Body of pancreas (tissue), 4 donors: ENCODE results near the gene LAMA2. TPM values are rescaled to one million over a fixed set of nuclear protein-coding genes. Genes with fewer than 3 reads are reported as not detected.

Experiments used
- ATAC-seq: fragments of 150-250 bp; one replicate; pipeline ENCODE4 v1.9.1; 2016
- DNase-seq, 4 donors: peaks; one replicate each; pipeline ENCODE4 v3.0.0-alpha.2; 2019
- H3K27ac ChIP-seq, 4 donors: fragments of 200-600 bp; sonication (generic); 1 replicate in 3 of 4; 2 replicates in 1 of 4; pipeline versions ENCODE4 v1.5.1 to v1.6.1; 2016 to 2019; ENCODE audit warnings: mild to moderate bottlenecking in 1 of 4, mixed read lengths in 1 of 4, moderate library complexity in 1 of 4
- H3K27me3 ChIP-seq, 2 donors: fragments of 200-600 bp; sonication (generic); one replicate each; pipeline ENCODE4 v1.6.0; 2016; ENCODE audit warnings: mild to moderate bottlenecking in 1 of 2
- H3K36me3 ChIP-seq, 2 donors: fragments of 200-600 bp; sonication (generic); replicated peaks in 1 of 2; 2 replicates each; pipeline ENCODE4 v1.5.1; 2016; ENCODE audit warnings: low read depth in 2 of 2; ENCODE audit not compliant: insufficient read depth in 1 of 2
- H3K4me1 ChIP-seq: fragments of 200-600 bp; sonication (generic); one replicate; pipeline ENCODE4 v1.6.0; 2016
- H3K4me3 ChIP-seq, 2 donors: fragments of 200-600 bp; sonication (generic); 1 replicate in 1 of 2; 2 replicates in 1 of 2; pipeline ENCODE4 v1.5.1; 2016 to 2019
- H3K9me3 ChIP-seq, 3 donors: fragments of 200-600 bp; sonication (generic); 1 replicate in 2 of 3; 2 replicates in 1 of 3; pipeline ENCODE4 v1.5.1; 2016
- CTCF ChIP-seq, 7 experiments: fragments of 450-650 bp in 4 of 7; fragments of 200-600 bp in 3 of 7; sonication (generic) in 3 of 7; IDR thresholded peaks; one replicate each; pipeline ENCODE4 v1.5.1; 2016 to 2019; ENCODE audit warnings: antibody characterized with exemption in 7 of 7
- POLR2A ChIP-seq, 3 donors: fragments of 450-650 bp; IDR thresholded peaks; one replicate each; pipeline ENCODE4 v1.6.1; 2016; ENCODE audit warnings: antibody characterized with exemption in 3 of 3, mild to moderate bottlenecking in 2 of 3
- WGBS, 2 donors: methylation state at CpG; one replicate each; pipeline ENCODE4 v1.1.5; 2017; 5-methylcytosine and 5-hydroxymethylcytosine counted together
- intact Hi-C: fragments of 100-400 bp; cut with DNase I; formaldehyde crosslinking; loops from one replicate; pipeline ENCODE4 v1.15.1; 2023
- total RNA-seq, 2 donors: library from RNA; depleted of rRNA; stranded (reverse); fragments of >200 nt; gene quantifications; one replicate each; pipeline ENCODE4 v1.1.0, GENCODE V29; 2016

The LAMA2 gene
- total RNA-seq, 2 donors from 2014 or later: 43.3 to 54.7 TPM

GRCh38 chr6:129544892-129545612 lies 662.1 kb downstream of the LAMA2 start:
- TF ChIP-seq CTCF (IDR thresholded peaks at IDR 0.05): no peak
- intact Hi-C loops: no loop called here

GRCh38 chr6:129546702-129547101 lies 663.8 kb downstream of the LAMA2 start:
- no peak overlapping the region for H3K27ac ChIP-seq
- no peaks in the 10 kb centered on the region for H3K36me3 ChIP-seq
- DNase-seq (no peak), ATAC-seq (no peak)
- H3K4me1 ChIP-seq: no peaks in the 10 kb centered on the region
- no peaks in the 10 kb centered on the region for H3K27me3 ChIP-seq
- WGBS, 2 donors: 81 to 82% methylated on average over 4 of the region's 4 CpGs
- H3K4me3 ChIP-seq: no peak overlapping the region
- intact Hi-C loops: no loop called here
- TF ChIP-seq CTCF (IDR thresholded peaks at IDR 0.05) (no peak), POLR2A (IDR thresholded peaks at IDR 0.05) (no peak)
- no peaks in the 10 kb centered on the region for H3K9me3 ChIP-seq

More at GRCh38 chr6:129544892-129545612, 662.1 kb downstream of the LAMA2 start:
- H3K27ac ChIP-seq: no peak overlapping the region
- 91 to 96% methylated on average over 8 of the region's 8 CpGs for WGBS, 2 donors
- ATAC-seq (no peak), DNase-seq (no peak)
- no peaks in the 10 kb centered on the region for H3K36me3 ChIP-seq
- no peak overlapping the region for H3K4me3 ChIP-seq
- no peaks in the 10 kb centered on the region for H3K27me3 ChIP-seq
- no peaks in the 10 kb centered on the region for H3K9me3 ChIP-seq
- no peaks in the 10 kb centered on the region for H3K4me1 ChIP-seq

- Histone ChIP-seq H3K27ac (no peak overlapping the region), H3K4me1 (no peaks in the 10 kb centered on the region), H3K4me3 (no peak overlapping the region), H3K27me3 (no peaks in the 10 kb centered on the region), H3K9me3 (no peaks in the 10 kb centered on the region), H3K36me3 (no peaks in the 10 kb centered on the region)
- intact Hi-C loops: no loop called here
- DNase-seq: no peak
- TF ChIP-seq POLR2A (IDR thresholded peaks at IDR 0.05) (no peak), CTCF (IDR thresholded peaks at IDR 0.05) (no peak)
- no peak for ATAC-seq
- WGBS, 2 donors: 100% methylated on average over 1 of the region's 1 CpG
Observed at GRCh38 chr6:129551486-129551885, 668.5 kb downstream of the LAMA2 start.

- 92 to 100% methylated on average over 2 of the region's 2 CpGs for WGBS, 2 donors
Observed at GRCh38 chr6:129552413-129552812, 669.5 kb downstream of the LAMA2 start.

More at GRCh38 chr6:129552413-129552812, 669.5 kb downstream of the LAMA2 start:
- Histone ChIP-seq H3K27me3 (no peaks in the 10 kb centered on the region), H3K9me3 (no peaks in the 10 kb centered on the region), H3K36me3 (no peaks in the 10 kb centered on the region), H3K4me1 (no peaks in the 10 kb centered on the region), H3K4me3 (no peak overlapping the region), H3K27ac (no peak overlapping the region)
- intact Hi-C loops: no loop called here
- ATAC-seq: no peak
- TF ChIP-seq POLR2A (IDR thresholded peaks at IDR 0.05): no peak
- no peak for TF ChIP-seq CTCF (IDR thresholded peaks at IDR 0.05)
- no peak for DNase-seq
